SKM-1 treated with dmso at 0.1 percent for 144 hours (cell line): ENCODE data around the gene PDE4D.

ENCODE experiments used
- DNase-seq: peaks from one replicate; lab custom pipeline; 2025; ENCODE audit not compliant: unreplicated experiment; lab: John Stamatoyannopoulos, UW

The PDE4D gene

GRCh38 chr5:59661954-59662615, 231.4 kb downstream of the PDE4D start:
- DNase-seq: no peak

- DNase-seq: no peak
Observed at GRCh38 chr5:59661311-59661710, 232.2 kb downstream of the PDE4D start.

- no peak for DNase-seq
Observed at GRCh38 chr5:59660737-59661136, 232.8 kb downstream of the PDE4D start.

- no peak for DNase-seq
Observed at GRCh38 chr5:59656351-59657254, 236.9 kb downstream of the PDE4D start.

GRCh38 chr5:59655693-59656309, 237.7 kb downstream of the PDE4D start:
- no peak for DNase-seq

- no peak for DNase-seq
Observed at GRCh38 chr5:59654691-59655090, 238.8 kb downstream of the PDE4D start.

GRCh38 chr5:59652449-59652848, 241.1 kb downstream of the PDE4D start:
- no peak for DNase-seq

- DNase-seq: no peak
Observed at GRCh38 chr5:59648949-59649921, 244.3 kb downstream of the PDE4D start.

GRCh38 chr5:59648038-59648831, 245.3 kb downstream of the PDE4D start:
- no peak for DNase-seq

GRCh38 chr5:59645380-59645779, 248.1 kb downstream of the PDE4D start:
- no peak for DNase-seq

GRCh38 chr5:59640411-59640810, 253.1 kb downstream of the PDE4D start:
- DNase-seq: no peak

- no peak for DNase-seq
Observed at GRCh38 chr5:59637884-59638580, 255.5 kb downstream of the PDE4D start.

- DNase-seq: no peak
Observed at GRCh38 chr5:59629561-59629960, 264.0 kb downstream of the PDE4D start.

GRCh38 chr5:59628062-59628828, 265.3 kb downstream of the PDE4D start:
- DNase-seq: no peak

GRCh38 chr5:59624898-59625297, 268.6 kb downstream of the PDE4D start:
- no peak for DNase-seq

- no peak for DNase-seq
Observed at GRCh38 chr5:59622848-59623247, 270.7 kb downstream of the PDE4D start.

GRCh38 chr5:59621477-59621876, 272.0 kb downstream of the PDE4D start:
- no peak for DNase-seq

GRCh38 chr5:59620535-59621212, 272.9 kb downstream of the PDE4D start:
- DNase-seq: no peak
